HG02759 (cell line): Measurements from ENCODE around the gene SNORC.

Experiments
- ATAC-seq: cut with Tn5 transposase; IDR thresholded peaks from one replicate; pipeline ENCODE4 v1.9.1; 2021; ENCODE audit warnings: mild to moderate bottlenecking, moderate library complexity; ENCODE audit not compliant: unreplicated experiment

SNORC gene

GRCh38 chr2:232882505-232883115 lies 12.5 kb downstream of the SNORC start:
- ATAC-seq = no peak

DNA sequence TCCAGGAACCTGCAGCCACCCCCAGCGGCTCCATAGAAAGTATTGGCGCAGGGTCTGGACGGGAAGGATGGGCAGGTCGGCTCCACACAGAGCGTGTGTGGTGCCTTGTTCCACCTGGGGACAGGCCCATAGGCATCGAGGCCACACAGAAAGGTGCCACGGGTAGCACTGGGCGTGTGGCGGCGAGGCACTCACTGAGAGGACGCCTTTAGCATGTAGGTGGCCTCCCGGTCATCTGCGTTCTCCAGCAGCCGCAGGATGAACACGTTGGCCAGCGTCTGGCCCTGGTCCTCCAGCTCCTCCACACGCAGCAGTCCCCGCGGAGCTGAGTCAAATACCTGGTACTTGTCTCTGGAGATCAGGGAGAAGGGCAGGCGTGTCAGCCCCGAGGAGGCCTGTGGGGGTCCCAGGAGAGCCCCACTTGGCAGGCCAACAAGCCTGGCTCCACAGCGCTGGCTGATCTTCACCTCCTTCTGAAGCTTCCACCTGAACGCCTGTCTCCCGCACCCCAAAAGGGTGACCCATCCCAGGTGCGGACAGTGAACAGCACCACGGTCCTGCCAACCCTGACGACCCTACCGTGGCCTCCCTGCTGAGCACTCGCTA lies 13.2 kb downstream of the SNORC start:
- ATAC-seq = no peak

DNA sequence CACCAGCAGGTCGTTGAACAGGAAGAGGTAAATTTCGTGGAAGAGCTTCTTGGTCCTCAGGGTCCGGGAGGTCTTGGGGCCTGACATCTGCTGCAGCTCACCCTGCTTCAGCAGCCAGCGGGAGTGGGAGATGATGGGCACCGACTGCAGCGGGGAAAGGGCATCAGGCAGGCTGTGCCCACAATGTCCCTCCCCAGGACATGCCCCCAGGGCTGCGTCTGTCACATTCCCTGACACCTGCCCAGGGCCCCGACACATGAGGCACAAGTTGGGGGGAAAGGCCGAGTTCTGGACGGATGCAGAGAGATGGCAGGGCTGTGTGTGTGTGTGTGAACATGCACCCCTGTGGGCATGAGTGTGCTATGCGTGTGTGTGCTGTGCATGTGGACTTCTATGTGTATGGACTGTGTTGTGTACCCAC lies 13.9 kb downstream of the SNORC start:
- no peak for ATAC-seq

GRCh38 chr2:232884549-232885263 lies 14.6 kb downstream of the SNORC start:
- no peak for ATAC-seq

DNA sequence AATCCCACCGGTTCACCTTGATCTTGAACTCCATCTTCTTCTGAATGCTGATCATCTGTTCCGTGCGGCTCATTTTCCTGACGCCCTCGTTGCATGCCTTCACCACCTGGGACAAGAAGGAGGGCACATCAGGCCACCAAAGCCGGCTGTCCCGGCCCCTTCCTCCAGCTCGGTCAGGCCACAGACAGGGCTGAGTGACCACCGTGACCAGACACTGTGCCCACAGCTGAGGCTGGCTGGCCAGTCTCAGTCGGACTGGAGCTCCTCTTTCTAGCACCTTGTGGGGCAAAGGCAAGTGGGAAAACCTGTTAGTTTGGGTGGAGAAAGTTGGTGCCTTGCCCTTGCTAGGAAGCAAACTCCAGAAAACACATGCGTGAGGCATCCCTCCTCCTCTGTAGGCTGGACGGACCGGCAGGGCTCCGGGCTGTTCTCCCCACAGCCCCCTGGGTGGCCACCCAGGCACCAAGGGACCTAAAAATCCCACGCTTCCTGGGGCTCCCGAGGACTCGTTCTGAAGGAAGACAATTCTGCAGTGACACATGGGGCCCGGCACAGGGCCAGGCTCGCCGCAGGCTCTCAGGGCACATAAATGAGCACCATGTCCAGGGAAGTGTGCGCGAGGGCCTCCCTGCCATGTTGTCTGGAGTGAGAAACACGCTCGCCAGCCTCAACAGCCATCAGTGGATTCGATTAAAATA lies 15.3 kb downstream of the SNORC start:
- ATAC-seq = no peak

- ATAC-seq = no peak
Measured at GRCh38 chr2:232886176-232886575, 16.1 kb downstream of the SNORC start.

GRCh38 chr2:232886632-232887031 lies 16.6 kb downstream of the SNORC start:
- ATAC-seq = no peak

DNA sequence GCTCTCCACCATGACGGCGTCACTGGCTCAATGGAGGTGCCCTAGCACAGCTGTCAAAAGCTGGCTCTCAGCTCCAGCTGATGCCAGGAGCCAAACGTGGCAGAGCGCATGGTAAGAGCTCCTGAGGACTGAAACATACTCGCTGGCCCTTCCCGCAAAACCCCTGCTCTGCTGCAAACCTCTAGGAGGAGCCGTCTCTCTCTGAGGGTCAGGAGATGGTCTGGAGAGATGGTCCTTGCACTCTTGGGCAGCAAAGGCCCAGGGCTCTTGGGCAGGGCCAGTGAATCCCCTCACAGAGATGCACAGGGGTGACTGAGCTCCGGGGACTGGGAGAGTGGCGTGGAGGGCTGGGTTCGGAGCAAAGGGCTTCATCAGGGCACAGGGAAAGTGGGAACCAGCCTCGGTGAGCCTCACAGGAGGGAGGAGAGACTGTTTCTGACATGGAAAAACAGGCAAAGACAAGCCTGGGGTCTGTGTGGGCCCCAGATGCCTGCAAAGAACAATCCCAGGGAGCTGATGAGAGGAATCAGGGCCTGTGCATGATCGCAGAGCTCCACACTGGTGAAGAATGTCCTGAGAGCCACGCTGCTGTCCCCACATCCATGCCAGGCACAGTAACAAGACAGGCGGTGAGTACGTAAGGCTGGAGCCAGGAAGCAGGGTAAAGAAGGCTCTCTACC lies 17.2 kb downstream of the SNORC start:
- no peak for ATAC-seq

- no peak for ATAC-seq
Measured at GRCh38 chr2:232888099-232888836, 18.2 kb downstream of the SNORC start.

DNA sequence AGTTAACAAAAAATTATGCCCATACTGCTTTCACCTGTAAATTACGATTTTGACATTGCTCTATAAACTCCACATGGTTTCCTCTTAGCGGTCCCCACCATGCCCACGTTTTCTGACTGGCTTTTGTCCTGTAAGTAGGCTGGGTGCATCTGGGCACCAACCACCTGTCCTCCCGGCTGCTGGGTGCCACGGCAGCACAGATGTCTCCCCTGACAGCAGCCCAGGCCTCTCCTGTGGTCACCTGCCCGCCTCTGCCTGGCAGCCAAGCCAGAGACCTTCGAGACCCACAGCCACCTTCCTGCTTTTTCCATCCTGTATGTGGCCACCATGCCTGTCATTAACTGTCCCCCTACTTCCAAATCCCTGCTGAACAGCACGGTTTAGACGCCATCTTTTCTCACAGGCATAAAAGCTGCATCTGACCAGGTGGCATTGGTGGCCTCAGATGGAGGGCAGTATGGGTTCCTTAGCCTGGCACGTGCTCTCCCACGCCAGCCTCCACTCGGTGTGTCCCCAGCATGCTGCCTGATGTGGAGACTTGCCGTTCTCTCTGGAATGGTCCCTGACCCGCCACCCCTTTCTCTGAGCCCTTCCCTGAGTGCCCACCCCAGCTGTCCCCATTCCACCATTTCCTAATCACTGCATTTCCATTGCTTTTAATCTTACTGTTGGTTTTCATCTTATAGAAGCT lies 18.9 kb downstream of the SNORC start:
- no peak for ATAC-seq

DNA sequence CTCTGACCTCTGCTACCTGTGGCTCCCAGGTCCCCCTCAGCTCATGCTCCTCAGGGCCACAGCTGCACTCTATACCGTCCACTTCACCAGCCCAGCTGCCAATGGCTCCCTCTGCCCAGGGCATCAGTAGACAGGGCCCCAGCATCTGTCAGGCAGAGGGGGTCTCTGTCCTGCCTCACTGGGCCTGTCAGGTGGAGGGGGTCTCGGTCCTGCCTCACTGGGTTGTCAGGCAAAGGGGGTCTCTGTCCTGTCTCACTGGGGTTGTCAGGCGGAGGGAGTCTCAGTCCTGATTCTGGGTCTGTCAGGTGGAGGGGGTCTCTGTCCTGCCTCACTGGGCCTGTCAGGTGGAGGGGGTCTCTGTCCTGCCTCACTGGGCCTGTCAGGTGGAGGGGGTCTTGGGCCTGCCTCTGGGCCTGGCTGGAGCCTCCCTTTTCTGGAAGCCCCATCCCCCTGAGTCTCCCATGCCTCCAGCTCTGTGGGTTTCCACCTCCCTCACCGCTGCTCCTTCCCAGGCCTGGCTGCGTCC lies 19.9 kb downstream of the SNORC start:
- ATAC-seq = no peak

DNA sequence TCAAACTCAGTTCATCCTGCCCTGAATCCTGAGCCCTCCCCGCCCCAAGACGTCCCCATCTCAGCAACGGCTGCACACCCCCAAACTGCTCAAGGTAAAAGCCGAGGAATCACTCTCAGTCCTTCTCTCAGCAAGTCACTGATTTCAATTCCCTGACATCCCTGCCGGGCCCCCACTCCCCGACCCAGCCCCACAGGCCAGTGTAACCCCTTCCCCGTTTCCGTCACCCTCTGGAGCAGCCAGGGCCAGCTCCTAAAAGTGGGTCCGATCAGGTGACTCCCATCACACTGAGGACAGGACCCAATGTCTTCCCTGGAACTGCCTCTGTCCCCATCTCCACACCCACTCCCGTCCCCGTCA lies 20.5 kb downstream of the SNORC start:
- ATAC-seq = no peak

DNA sequence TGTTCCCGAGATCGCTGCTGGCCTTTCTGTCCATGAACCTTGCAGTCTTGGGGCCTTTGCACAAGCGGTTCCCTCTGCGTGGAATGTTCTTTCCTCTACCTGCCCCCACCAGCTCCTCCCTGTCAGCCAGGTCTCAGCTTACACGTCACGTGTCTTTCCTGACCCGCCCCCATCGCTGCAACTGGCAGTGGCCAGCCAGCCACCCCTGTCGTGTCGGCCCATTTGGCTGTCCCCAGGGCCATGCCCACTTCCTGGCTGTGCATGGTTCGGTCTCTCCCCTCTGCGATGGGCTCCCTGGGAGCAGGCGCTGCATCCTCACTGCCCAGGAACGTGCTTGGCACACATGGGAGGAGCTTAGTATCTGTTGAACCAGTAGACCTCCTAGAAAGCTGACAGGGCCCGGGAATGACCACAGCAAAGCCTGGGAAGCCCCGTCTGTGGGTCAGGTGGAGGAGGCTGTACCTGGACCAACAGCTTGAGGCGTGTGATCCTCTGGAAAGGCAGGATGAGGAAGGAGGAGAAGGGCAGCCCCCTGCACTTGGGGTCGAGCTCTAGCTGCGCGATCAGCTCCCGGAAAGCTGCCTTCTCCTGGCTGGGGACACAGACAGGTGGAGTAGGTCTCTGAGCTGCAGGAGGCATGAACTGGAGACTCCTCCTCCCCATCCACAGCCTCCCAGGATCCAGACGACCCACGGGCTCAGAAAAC lies 21.0 kb downstream of the SNORC start:
- ATAC-seq = no peak

GRCh38 chr2:232891621-232892071 lies 21.6 kb downstream of the SNORC start:
- ATAC-seq = no peak

DNA sequence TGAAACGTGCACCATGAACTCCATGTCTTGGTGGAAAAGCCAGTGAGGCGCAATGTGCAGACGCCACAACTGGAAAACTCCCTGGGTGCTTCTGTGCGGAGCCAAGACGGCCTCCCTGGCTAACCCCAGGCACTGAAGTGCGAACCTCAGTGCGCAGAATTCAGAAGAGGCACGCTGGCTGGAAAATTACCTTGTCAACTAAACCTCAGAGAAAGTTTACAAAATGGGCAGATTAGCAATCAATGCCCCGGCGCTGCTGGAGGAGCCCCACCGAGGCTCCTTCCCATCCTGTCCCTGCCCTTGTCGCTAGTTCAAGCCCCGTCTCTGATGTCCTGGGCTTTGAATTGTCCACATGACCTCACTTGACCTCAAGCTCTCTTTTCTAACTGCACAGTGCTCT lies 22.2 kb downstream of the SNORC start:
- ATAC-seq = no peak

DNA sequence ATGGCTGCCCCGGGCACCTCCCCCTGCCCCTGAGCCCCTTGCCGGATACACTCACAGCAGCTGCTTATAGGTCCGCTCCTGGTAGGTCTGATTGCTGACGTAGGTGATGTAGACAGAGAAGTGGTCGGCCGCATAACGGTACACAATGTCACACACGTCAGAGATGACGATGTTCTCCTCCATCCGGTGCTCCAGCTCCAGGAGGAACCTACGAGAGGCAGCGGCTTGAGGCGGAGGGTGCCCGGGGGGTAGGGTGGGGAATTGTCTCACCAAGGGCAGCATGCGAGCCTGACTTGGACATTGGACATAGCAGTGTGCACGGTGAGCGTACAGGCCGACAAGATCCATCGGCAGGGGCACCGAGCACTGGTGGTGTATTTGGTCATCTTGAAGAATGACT lies 22.8 kb downstream of the SNORC start:
- no peak for ATAC-seq

DNA sequence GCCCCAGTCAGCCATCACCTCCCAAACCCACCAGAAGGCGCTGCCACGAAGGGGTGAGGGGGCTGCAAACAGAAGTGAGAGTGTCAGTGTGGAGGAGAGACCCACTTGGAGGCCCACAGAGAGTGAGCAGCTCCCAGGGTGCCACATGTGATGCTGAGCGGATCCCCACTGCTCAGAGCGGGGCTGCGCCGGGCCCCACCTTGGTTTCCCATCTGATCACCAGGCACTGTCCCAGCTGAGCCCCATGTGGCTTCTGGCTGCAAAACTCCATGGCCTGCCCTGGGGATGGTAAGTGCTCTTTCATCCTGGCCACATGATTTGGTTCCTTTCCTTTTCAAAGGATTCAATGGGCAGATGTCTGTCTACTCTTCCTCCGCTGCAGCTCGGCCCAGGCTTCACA lies 23.8 kb downstream of the SNORC start:
- no peak for ATAC-seq

- ATAC-seq = no peak
Measured at GRCh38 chr2:232894251-232894650, 24.2 kb downstream of the SNORC start.

DNA sequence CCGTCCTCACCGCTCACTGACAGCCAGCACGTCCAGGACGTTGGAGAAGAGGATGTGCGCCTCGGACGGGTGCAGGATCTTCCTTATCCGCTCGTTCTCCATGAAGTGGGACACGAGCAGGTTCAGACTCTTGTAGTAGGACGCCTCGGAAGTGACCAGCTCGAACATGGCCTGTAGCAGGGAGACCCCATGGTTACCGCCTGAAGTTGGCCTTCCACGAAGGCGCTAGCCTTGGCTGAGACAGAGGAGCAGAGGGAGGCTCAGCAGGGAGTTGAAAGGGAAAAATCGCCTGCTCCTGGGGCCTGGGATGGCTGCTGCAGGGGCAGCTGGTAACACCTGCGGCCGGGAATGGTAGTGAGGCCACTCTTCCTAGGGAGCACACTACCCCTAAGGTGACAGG lies 24.7 kb downstream of the SNORC start:
- ATAC-seq = no peak
